WTC11 (cell line): ENCODE data around the gene FOXP4. TPM values are rescaled to one million over a fixed set of nuclear protein-coding genes. Genes with fewer than 3 reads are reported as not detected.

Source experiments
- ATAC-seq: fragments of 200-7000 bp; cut with Tn5 transposase; 2 replicates; pipeline ENCODE4 v1.10.0; 2021; ENCODE audit warnings: mild to moderate bottlenecking, moderate library complexity
- CTCF ChIA-PET: fragments of 300-600 bp; sonication (Branson Sonifier 250); formaldehyde crosslinking; loops from one replicate; lab custom pipeline; 2021; ENCODE audit warnings: antibody characterized with exemption; lab: Charles Lee
- POLR2A ChIA-PET: fragments of 350-600 bp; sonication (Branson Sonifier 250); formaldehyde crosslinking; loops from one replicate; lab custom pipeline; 2021; ENCODE audit warnings: antibody characterized with exemption; lab: Charles Lee
- DNase-seq: peaks from one replicate; pipeline ENCODE4 v3.0.0; 2021; ENCODE audit warnings: low spot score
- H3K27ac Mint-ChIP-seq: 2 replicates; pipeline ENCODE4 v1.8.0; 2021; ENCODE audit warnings: mixed read lengths
- H3K27me3 Mint-ChIP-seq: 2 replicates; pipeline ENCODE4 v1.8.0; 2021; ENCODE audit warnings: low read depth, mild to moderate bottlenecking, moderate library complexity, mixed read lengths
- H3K36me3 Mint-ChIP-seq: 2 replicates; pipeline ENCODE4 v1.8.0; 2021; ENCODE audit warnings: mixed read lengths
- H3K4me1 Mint-ChIP-seq: 2 replicates; pipeline ENCODE4 v1.8.0; 2022; ENCODE audit warnings: mixed read lengths
- H3K4me3 Mint-ChIP-seq: 2 replicates; pipeline ENCODE4 v1.8.0; 2021; ENCODE audit warnings: mild to moderate bottlenecking, moderate library complexity, mixed read lengths
- H3K9me3 Mint-ChIP-seq: 2 replicates; pipeline ENCODE4 v1.8.0; 2021; ENCODE audit warnings: mixed read lengths
- CREB1 ChIP-seq: sonication (generic); formaldehyde crosslinking; IDR thresholded peaks from 2 replicates; pipeline ENCODE4 v1.8.0; 2023; ENCODE audit warnings: mild to moderate bottlenecking, missing genetic modification reagents
- ELF4 ChIP-seq: sonication (generic); formaldehyde crosslinking; IDR thresholded peaks from 2 replicates; pipeline ENCODE4 v1.8.1; 2022; ENCODE audit warnings: low read depth, mild to moderate bottlenecking, moderate library complexity, missing genetic modification reagents
- ETV6 ChIP-seq: sonication (generic); formaldehyde crosslinking; IDR thresholded peaks from 2 replicates; pipeline ENCODE4 v1.8.1; 2022; ENCODE audit warnings: mild to moderate bottlenecking, missing genetic modification reagents
- FOXK1 ChIP-seq: sonication (generic); formaldehyde crosslinking; IDR thresholded peaks from 2 replicates; pipeline ENCODE4 v1.8.0; 2022; ENCODE audit warnings: mild to moderate bottlenecking, moderate library complexity, missing genetic modification reagents
- FOXP1 ChIP-seq: sonication (generic); formaldehyde crosslinking; IDR thresholded peaks from 2 replicates; pipeline ENCODE4 v1.8.0; 2022; ENCODE audit warnings: missing genetic modification reagents, mild to moderate bottlenecking, moderate library complexity, borderline replicate concordance
- GTF2I ChIP-seq: fragments of 250-450 bp; sonication (Bioruptor Pico); conservative IDR thresholded peaks from 2 replicates; pipeline ENCODE4 v1.4.0; 2021; ENCODE audit warnings: mild to moderate bottlenecking
- JAZF1 ChIP-seq: fragments of 250-450 bp; sonication (Bioruptor Pico); IDR thresholded peaks from 2 replicates; pipeline ENCODE4 v1.9.0; 2021; ENCODE audit warnings: moderate library complexity, mild to moderate bottlenecking, inconsistent platforms
- KAT7 ChIP-seq: sonication (generic); formaldehyde crosslinking; IDR thresholded peaks from 2 replicates; pipeline ENCODE4 v1.8.1; 2023; ENCODE audit warnings: missing genetic modification reagents, mild to moderate bottlenecking, borderline replicate concordance
- MLX ChIP-seq: sonication (generic); formaldehyde crosslinking; IDR thresholded peaks from 2 replicates; pipeline ENCODE4 v1.8.1; 2023; ENCODE audit warnings: mild to moderate bottlenecking, missing genetic modification reagents, moderate library complexity
- NFE2L1 ChIP-seq: sonication (generic); formaldehyde crosslinking; IDR thresholded peaks from 2 replicates; pipeline ENCODE4 v1.8.1; 2023; ENCODE audit warnings: missing genetic modification reagents
- NFYB ChIP-seq: sonication (generic); formaldehyde crosslinking; conservative IDR thresholded peaks from 2 replicates; pipeline ENCODE4 v1.8.0; 2022; ENCODE audit warnings: low read depth, missing genetic modification reagents
- NR1H2 ChIP-seq: sonication (generic); formaldehyde crosslinking; IDR thresholded peaks from 2 replicates; pipeline ENCODE4 v1.9.0; 2021; ENCODE audit warnings: mild to moderate bottlenecking, moderate library complexity, missing genetic modification reagents
- PRRX2 ChIP-seq: fragments of 250-450 bp; sonication (Bioruptor Pico); IDR thresholded peaks from 2 replicates; pipeline ENCODE4 v1.8.0; 2021; ENCODE audit warnings: mild to moderate bottlenecking
- SMAD4 ChIP-seq: sonication (generic); formaldehyde crosslinking; IDR thresholded peaks from 2 replicates; pipeline ENCODE4 v1.8.0; 2022; ENCODE audit warnings: mild to moderate bottlenecking, missing genetic modification reagents
- TCF7 ChIP-seq: sonication (generic); formaldehyde crosslinking; IDR thresholded peaks from 2 replicates; pipeline ENCODE4 v1.8.0; 2022; ENCODE audit warnings: mild to moderate bottlenecking, low read depth, missing genetic modification reagents, moderate library complexity
- TEAD1 ChIP-seq: sonication (generic); formaldehyde crosslinking; IDR thresholded peaks from 2 replicates; pipeline ENCODE4 v1.8.0; 2022; ENCODE audit warnings: mild to moderate bottlenecking, missing genetic modification reagents
- ZBTB43 ChIP-seq: sonication (generic); formaldehyde crosslinking; IDR thresholded peaks from 2 replicates; pipeline ENCODE4 v1.8.1; 2023; ENCODE audit warnings: mild to moderate bottlenecking, missing genetic modification reagents
- ZNF263 ChIP-seq: sonication (generic); formaldehyde crosslinking; IDR thresholded peaks from 2 replicates; pipeline ENCODE4 v1.8.1; 2022; ENCODE audit warnings: low read depth, mild to moderate bottlenecking, moderate library complexity, missing genetic modification reagents
- ZNF423 ChIP-seq: fragments of 250-450 bp; sonication (Bioruptor Pico); IDR thresholded peaks from 2 replicates; pipeline ENCODE4 v2.1.2; 2022; ENCODE audit warnings: mild to moderate bottlenecking, moderate library complexity
- ZNF671 ChIP-seq: fragments of 250-450 bp; sonication (Bioruptor Pico); IDR thresholded peaks from 2 replicates; pipeline ENCODE4 v1.8.0; 2021; ENCODE audit warnings: mild to moderate bottlenecking
- total RNA-seq: library from RNA; stranded (reverse); gene quantifications from 3 replicates; pipeline ENCODE4 v1.2.3, GENCODE V29; 2021
- TF ChIP-seq, protein P1 (sequence below): sonication (generic); formaldehyde crosslinking; conservative IDR thresholded peaks from 2 replicates; pipeline ENCODE4 v1.8.1; 2023; ENCODE audit warnings: mild to moderate bottlenecking, low read depth, missing genetic modification reagents, moderate library complexity
- TF ChIP-seq, protein P2 (sequence below): fragments of 250-450 bp; sonication (Bioruptor Pico); IDR thresholded peaks from 2 replicates; pipeline ENCODE4 v1.9.0; 2021; ENCODE audit warnings: moderate library complexity, mild to moderate bottlenecking, inconsistent platforms, borderline replicate concordance

FOXP4 gene
- total RNA-seq, 1 experiment from 2014 or later, result 36.6 TPM

DNA sequence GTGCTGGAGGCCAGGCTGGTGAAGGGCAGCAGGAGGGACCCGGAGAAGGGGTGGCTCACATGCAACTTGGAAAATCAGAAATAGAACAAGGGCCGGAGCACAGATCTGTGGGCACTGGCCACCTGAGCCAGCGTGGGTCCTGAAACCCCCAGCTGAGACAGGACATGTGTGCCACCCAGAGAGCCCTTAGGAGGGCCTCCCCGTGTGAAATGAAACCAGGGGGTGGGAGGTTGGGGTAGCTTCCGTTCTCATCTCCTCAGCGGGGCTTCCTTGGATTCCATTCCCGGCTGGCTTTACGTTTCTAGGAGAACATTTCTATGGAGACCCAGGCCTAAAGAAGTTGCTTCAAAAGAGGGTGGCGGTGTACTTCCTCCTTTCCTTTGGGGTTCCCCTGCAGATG, 5.7 kb downstream of the FOXP4 start:
- CTCF ChIA-PET, result interaction anchor here (0.9 to 3.9 kb wide), 10 partner anchors 33 to 180 kb away, joined by 3 to 26 read pairs (median 6); no protein-coding TSS in a partner anchor
- Mint-ChIP-seq H3K27me3 (peaks cover 98% of the 10 kb centered on the region), H3K9me3 (no peaks in the 10 kb centered on the region), H3K36me3 (no peaks in the 10 kb centered on the region), H3K4me1 (peaks cover 80% of the 10 kb centered on the region), H3K4me3 (no peak overlapping the region), H3K27ac (no peak overlapping the region)
- DNase-seq (no peak), ATAC-seq (no peak)
- POLR2A ChIA-PET, result interaction anchor here (0.9 to 2.1 kb wide), 3 partner anchors 10 to 27 kb away, joined by 4 to 7 read pairs (median 5); no protein-coding TSS in a partner anchor
- TF ChIP-seq NR1H2 (CRISPR knock-in tag) (no peak), ZNF423 (CRISPR knock-in tag) (peak; percentile 27; the same call in 1 of the 2 replicates)

DNA sequence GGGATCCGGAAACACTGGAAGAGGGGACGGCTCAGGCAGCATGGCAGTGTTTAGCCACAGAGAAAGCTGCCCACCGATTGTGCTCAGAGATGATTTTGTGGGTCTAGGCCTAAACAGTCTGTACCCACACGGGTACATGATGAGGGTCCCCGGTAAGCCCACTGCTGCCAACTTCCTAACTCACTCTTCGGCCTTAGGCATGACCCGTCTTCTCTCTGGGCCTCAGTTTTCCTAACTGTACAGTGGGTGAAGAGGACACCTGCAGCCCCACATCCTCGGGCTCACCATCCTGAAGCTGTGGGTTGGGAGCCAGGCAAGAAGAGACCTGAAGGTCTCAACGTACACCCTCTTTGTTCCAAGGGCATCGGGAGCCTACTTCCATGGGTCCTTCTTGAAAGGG, 6.5 kb downstream of the FOXP4 start:
- ChIA-PET POLR2A (interaction anchor here (0.7 to 2.1 kb wide), 5 partner anchors 9 to 185 kb away, joined by 4 to 7 read pairs (median 4); no protein-coding TSS in a partner anchor), CTCF (interaction anchor here (0.6 to 3.9 kb wide), 15 partner anchors 10 to 185 kb away, joined by 3 to 26 read pairs (median 4); no protein-coding TSS in a partner anchor)
- H3K27me3 Mint-ChIP-seq, result peaks cover 100% of the 10 kb centered on the region
- no peaks in the 10 kb centered on the region for H3K36me3 Mint-ChIP-seq
- no peak overlapping the region for H3K27ac Mint-ChIP-seq
- TF ChIP-seq MLX (CRISPR knock-in tag), result no peak
- TF ChIP-seq KAT7 (CRISPR knock-in tag), result no peak
- TF ChIP-seq SMAD4 (CRISPR knock-in tag), result no peak
- no peak for TF ChIP-seq GTF2I
- TF ChIP-seq FOXP1, result no peak
- TF ChIP-seq NR1H2 (CRISPR knock-in tag), result no peak
- TF ChIP-seq ZNF671 (CRISPR knock-in tag), result no peak
- no peak for TF ChIP-seq NFYB
- DNase-seq (no peak), ATAC-seq (no peak)
- no peaks in the 10 kb centered on the region for H3K9me3 Mint-ChIP-seq
- H3K4me3 Mint-ChIP-seq, result peak overlapping the region; percentile 14; the same call in 1 of the 2 replicates
- H3K4me1 Mint-ChIP-seq, result peaks cover 89% of the 10 kb centered on the region

DNA sequence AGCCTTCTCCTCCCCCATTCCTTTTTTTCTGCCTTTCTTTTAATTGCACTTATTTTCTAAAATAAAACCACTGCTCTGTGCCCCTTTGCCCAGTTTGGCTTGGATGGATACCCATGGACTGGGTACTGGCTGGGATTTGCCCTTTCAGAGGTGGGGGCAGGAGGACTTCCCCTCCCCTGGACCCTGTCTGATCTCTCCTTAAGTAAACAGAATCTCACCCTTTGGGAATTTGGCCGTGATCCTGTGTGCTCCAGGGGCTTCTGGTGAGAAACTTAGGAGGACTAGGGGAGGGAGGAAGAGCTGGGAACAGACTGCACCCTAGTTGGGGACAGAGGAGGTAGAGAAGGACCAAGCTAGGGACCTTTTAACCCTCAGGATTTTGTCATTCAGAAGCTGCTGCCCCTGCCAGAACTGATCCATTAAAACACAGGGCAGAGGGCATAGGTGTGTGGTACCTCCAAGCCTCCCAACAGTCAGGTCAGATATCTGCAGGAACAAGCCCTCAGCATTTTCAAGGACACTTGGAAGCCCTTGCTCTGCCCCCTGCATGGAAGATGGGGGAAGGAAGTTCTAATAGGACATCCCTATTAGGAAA, 7.3 kb downstream of the FOXP4 start:
- Mint-ChIP-seq H3K4me1 (peaks cover 87% of the 10 kb centered on the region), H3K9me3 (no peaks in the 10 kb centered on the region), H3K36me3 (no peaks in the 10 kb centered on the region), H3K4me3 (peak overlapping the region; percentile 49), H3K27ac (no peak overlapping the region), H3K27me3 (peaks cover 99% of the 10 kb centered on the region)
- ChIA-PET CTCF (interaction anchor here (0.6 to 3.9 kb wide), 17 partner anchors 17 to 227 kb away, joined by 3 to 26 read pairs (median 5); partner anchors contain the start of gene PRICKLE4), POLR2A (interaction anchor here (0.7 to 2.1 kb wide), 4 partner anchors 16 to 184 kb away, joined by 4 to 7 read pairs (median 4); no protein-coding TSS in a partner anchor)
- ATAC-seq, result no peak
- TF ChIP-seq ZNF263 (CRISPR knock-in tag) (peak; percentile 61; the same call in 1 of the 2 replicates), CREB1 (no peak)
- DNase-seq, result no peak

DNA sequence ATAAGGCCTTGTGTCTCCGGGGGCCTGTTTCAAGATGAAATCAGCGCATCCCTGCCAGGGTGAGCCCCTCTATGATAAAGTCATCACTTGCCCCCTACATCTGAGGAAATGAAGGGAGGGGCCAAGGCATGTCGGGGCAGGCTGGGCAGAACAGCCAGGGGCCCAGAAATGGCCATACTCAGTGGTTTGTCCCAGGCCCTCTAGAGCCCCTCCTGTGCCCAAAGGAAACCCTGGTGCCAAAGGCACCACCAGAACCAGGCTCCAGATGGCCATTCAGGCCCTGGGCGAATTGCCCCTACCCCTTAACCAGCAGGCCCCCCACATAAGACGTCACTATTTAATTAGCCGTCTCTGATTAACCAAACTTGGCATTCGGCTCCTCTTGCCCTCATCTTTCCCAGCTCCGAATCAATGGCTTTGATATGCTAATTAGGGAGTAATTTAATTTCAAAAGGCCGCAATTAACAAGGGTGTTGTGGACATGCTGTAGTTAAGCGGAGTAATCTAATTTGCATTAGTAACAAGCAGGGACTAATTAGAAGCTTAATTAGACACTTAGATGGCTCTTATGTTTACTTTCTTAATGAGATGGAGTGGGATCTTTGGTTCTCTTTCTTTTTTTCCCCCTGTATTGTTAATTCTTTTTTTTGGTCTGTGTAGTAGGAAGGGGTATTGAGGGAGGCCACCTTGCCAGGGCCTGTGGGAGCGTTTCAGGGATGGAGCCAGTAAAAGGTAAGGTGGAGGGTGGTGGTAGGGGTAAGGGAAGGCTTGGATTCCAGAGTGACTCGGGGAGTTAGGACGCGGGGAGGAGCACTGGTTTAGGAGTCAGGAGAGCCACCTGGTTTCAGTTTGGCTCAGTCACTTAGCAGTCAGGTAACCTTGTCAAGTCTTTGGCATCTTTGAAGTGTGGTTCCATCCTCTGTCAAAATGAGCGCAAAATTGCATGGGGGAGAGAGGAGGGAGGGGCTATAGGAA, 9.4 kb downstream of the FOXP4 start:
- peak; percentile 40 for ATAC-seq
- H3K27me3 Mint-ChIP-seq, result peaks cover 93% of the 10 kb centered on the region
- H3K9me3 Mint-ChIP-seq, result no peaks in the 10 kb centered on the region
- H3K4me1 Mint-ChIP-seq, result peaks cover 84% of the 10 kb centered on the region
- H3K36me3 Mint-ChIP-seq, result no peaks in the 10 kb centered on the region
- H3K27ac Mint-ChIP-seq, result no peak overlapping the region; the same call in 1 of the 2 replicates
- POLR2A ChIA-PET, result no interaction called here
- CTCF ChIA-PET, result interaction anchor here (0.7 to 1.8 kb wide), 7 partner anchors 15 to 145 kb away, joined by 3 to 5 read pairs (median 4); no protein-coding TSS in a partner anchor
- no peak for DNase-seq
- H3K4me3 Mint-ChIP-seq, result peak overlapping the region; percentile 41
- TF ChIP-seq ELF4 (CRISPR knock-in tag), result no peak
- TF ChIP-seq, protein P1, sequence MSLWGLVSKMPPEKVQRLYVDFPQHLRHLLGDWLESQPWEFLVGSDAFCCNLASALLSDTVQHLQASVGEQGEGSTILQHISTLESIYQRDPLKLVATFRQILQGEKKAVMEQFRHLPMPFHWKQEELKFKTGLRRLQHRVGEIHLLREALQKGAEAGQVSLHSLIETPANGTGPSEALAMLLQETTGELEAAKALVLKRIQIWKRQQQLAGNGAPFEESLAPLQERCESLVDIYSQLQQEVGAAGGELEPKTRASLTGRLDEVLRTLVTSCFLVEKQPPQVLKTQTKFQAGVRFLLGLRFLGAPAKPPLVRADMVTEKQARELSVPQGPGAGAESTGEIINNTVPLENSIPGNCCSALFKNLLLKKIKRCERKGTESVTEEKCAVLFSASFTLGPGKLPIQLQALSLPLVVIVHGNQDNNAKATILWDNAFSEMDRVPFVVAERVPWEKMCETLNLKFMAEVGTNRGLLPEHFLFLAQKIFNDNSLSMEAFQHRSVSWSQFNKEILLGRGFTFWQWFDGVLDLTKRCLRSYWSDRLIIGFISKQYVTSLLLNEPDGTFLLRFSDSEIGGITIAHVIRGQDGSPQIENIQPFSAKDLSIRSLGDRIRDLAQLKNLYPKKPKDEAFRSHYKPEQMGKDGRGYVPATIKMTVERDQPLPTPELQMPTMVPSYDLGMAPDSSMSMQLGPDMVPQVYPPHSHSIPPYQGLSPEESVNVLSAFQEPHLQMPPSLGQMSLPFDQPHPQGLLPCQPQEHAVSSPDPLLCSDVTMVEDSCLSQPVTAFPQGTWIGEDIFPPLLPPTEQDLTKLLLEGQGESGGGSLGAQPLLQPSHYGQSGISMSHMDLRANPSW, result no peak
- TF ChIP-seq FOXK1, result 0 out of 2 replicates have a peak, but pooled peaks have one; percentile 11
- no peak for TF ChIP-seq TCF7 (CRISPR knock-in tag)
- peak; percentile 71; the same call in 1 of the 2 replicates for TF ChIP-seq NFE2L1
- TF ChIP-seq TEAD1 (CRISPR knock-in tag), result no peak
- 0 out of 2 replicates have a peak, but pooled peaks have one; percentile 42 for TF ChIP-seq ETV6 (CRISPR knock-in tag)
- TF ChIP-seq, protein P2, sequence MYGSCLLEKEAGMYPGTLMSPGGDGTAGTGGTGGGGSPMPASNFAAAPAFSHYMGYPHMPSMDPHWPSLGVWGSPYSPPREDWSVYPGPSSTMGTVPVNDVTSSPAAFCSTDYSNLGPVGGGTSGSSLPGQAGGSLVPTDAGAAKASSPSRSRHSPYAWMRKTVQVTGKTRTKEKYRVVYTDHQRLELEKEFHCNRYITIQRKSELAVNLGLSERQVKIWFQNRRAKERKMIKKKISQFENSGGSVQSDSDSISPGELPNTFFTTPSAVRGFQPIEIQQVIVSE (CRISPR knock-in tag), result no peak
- TF ChIP-seq JAZF1 (CRISPR knock-in tag), result no peak
- TF ChIP-seq CREB1, result no peak
- TF ChIP-seq PRRX2, result no peak
- TF ChIP-seq ZBTB43, result no peak
- TF ChIP-seq NFYB, result no peak
